K562 (cell line): ENCODE measurements around the gene CLIC1. TPM values are rescaled to one million over a fixed set of nuclear protein-coding genes. Genes with fewer than 3 reads are reported as not detected.

Experiments used
- ARID2 ChIP-seq: fragments of 450-650 bp; IDR thresholded peaks from 2 replicates; pipeline ENCODE4 v1.6.1; 2017; ENCODE audit warnings: antibody characterized with exemption, mild to moderate bottlenecking
- ESRRB ChIP-seq: fragments of 250-450 bp; sonication (Bioruptor Pico); IDR thresholded peaks from 2 replicates; pipeline ENCODE4 v1.5.0; 2020; ENCODE audit warnings: mild to moderate bottlenecking, moderate library complexity, borderline replicate concordance
- FIP1L1 ChIP-seq: fragments of 200-400 bp; formaldehyde crosslinking; IDR thresholded peaks from 2 replicates; pipeline ENCODE4 v1.6.1; 2018; ENCODE audit warnings: mild to moderate bottlenecking, low read depth, low read length; ENCODE audit not compliant: poor library complexity, severe bottlenecking
- GABPA ChIP-seq: fragments of 200-800 bp; sonication (Bioruptor generic); conservative IDR thresholded peaks from 2 replicates; pipeline ENCODE4 v1.6.1; 2016; ENCODE audit warnings: low read depth, missing genetic modification characterization, missing compliant biosample characterization
- HDGF ChIP-seq: fragments of 450-650 bp; IDR thresholded peaks from 2 replicates; pipeline ENCODE4 v1.6.1; 2016
- KHSRP ChIP-seq: fragments of 450-650 bp; IDR thresholded peaks from 2 replicates; pipeline ENCODE4 v1.6.1; 2017
- MAZ ChIP-seq, 2 experiments: fragments of 450-650 bp in 1 of 2; sonication (generic) in 1 of 2; formaldehyde crosslinking; IDR thresholded peaks in 1 of 2; conservative IDR thresholded peaks in 1 of 2; 2 replicates each; pipeline versions ENCODE4 v1.4.0 to v1.5.0; 2020; ENCODE audit warnings: mild to moderate bottlenecking in 1 of 2, missing genetic modification reagents in 1 of 2
- PHTF2 ChIP-seq: fragments of 250-450 bp; sonication (Bioruptor Pico); IDR thresholded peaks from 2 replicates; pipeline ENCODE4 v1.5.0; 2021; ENCODE audit warnings: mild to moderate bottlenecking
- RBM15 ChIP-seq: fragments of 200-400 bp; formaldehyde crosslinking; IDR thresholded peaks from 2 replicates; pipeline ENCODE4 v1.6.1; 2018; ENCODE audit warnings: mild to moderate bottlenecking, low read length, moderate library complexity; ENCODE audit not compliant: insufficient read depth
- TCF3 ChIP-seq: sonication (generic); formaldehyde crosslinking; IDR thresholded peaks from 2 replicates; pipeline ENCODE4 v1.4.0; 2020; ENCODE audit warnings: mild to moderate bottlenecking, missing genetic modification reagents
- ZNF274 ChIP-seq: IDR thresholded peaks from 2 replicates; pipeline ENCODE4 v1.6.1; 2011; ENCODE audit warnings: low read depth, mild to moderate bottlenecking, low read length, moderate library complexity, borderline replicate concordance
- polyA plus RNA-seq, 8 experiments: library from polyadenylated mRNA; depleted of rRNA in 4 of 8; stranded (reverse) in 5 of 8; unstranded in 3 of 8; fragments of >200 nt; fragmentation: Nextera tagmentation in 2 of 8; fragmentation: Illumina TruSeq in 1 of 8; extraction: Ambion mirVana in 2 of 8; extraction: Trizol in 1 of 8; gene quantifications; 2 replicates each; pipeline versions ENCODE4 v1.2.1 to v1.2.3, GENCODE V29; 2011 to 2014; ENCODE audit warnings: inconsistent platforms in 1 of 8, missing spikeins in 1 of 8
- total RNA-seq, 7 experiments: library from RNA; depleted of rRNA in 6 of 7; stranded (reverse); fragments of >200 nt in 6 of 7; fragmentation: Illumina TruSeq in 2 of 7; extraction: Trizol in 2 of 7; gene quantifications; 2 replicates each; pipeline versions ENCODE4 v1.2.1 to v1.2.3, GENCODE V29; 2011 to 2021; ENCODE audit warnings: low replicate concordance in 1 of 7
- TF ChIP-seq, protein P1 (sequence below): sonication (generic); formaldehyde crosslinking; IDR thresholded peaks from 2 replicates; pipeline ENCODE4 v1.8.1; 2023; ENCODE audit warnings: mild to moderate bottlenecking, missing genetic modification reagents
- TF ChIP-seq, protein P2 (sequence below): fragments of 450-650 bp; IDR thresholded peaks from 2 replicates; pipeline ENCODE4 v1.6.1; 2016; ENCODE audit warnings: low read depth
- TF ChIP-seq, protein P3 (sequence below): fragments of 250-450 bp; sonication (Bioruptor Pico); IDR thresholded peaks from 2 replicates; pipeline ENCODE4 v1.9.0; 2021; ENCODE audit warnings: mild to moderate bottlenecking, inconsistent platforms
- TF ChIP-seq, protein P4 (sequence below): fragments of 450-650 bp; IDR thresholded peaks from 2 replicates; pipeline ENCODE4 v1.6.1; 2016; ENCODE audit warnings: missing biosample characterization, missing genetic modification characterization

CLIC1 gene
- total and polyA plus RNA-seq, 9 of the 15 experiments (the other 6 are each of a cell fraction or from before 2014, with no cell fraction given) = 1,267 to 2,419 (median 1,808) TPM

DNA sequence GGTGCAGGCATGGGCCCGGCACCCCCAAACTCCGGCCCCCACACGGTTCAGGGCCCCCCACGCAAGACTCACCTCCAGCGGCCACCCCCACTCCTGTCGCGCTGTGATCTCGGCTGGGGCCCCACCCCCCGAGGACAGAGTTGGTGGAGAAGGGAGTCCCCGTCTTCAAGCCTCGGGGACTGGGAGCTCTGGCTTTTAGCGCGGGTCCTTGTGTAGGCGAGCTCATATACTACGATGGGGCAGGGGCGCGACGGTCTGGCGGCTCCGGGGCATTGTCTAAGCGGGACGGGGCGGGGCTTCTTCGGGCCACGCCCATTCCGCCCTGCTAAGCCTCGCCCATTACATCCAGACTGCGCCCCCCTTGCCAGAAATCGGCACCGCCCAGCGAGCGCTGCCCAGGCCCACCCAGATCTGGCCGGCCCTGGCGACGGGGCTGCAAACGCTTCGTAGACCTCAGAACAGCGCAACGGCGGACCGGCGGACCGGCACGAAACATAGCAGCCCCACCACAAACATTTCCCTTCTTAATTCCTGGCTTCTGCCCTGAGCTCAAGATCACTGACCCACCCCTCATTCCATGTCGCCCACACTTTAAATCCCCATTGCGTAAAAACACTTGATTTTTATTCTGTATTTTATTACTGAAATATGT lies 6.2 kb downstream of the CLIC1 start (continued):
- TF ChIP-seq, protein P1, sequence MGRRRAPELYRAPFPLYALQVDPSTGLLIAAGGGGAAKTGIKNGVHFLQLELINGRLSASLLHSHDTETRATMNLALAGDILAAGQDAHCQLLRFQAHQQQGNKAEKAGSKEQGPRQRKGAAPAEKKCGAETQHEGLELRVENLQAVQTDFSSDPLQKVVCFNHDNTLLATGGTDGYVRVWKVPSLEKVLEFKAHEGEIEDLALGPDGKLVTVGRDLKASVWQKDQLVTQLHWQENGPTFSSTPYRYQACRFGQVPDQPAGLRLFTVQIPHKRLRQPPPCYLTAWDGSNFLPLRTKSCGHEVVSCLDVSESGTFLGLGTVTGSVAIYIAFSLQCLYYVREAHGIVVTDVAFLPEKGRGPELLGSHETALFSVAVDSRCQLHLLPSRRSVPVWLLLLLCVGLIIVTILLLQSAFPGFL (CRISPR knock-in tag) = no peak
- TF ChIP-seq, protein P2, sequence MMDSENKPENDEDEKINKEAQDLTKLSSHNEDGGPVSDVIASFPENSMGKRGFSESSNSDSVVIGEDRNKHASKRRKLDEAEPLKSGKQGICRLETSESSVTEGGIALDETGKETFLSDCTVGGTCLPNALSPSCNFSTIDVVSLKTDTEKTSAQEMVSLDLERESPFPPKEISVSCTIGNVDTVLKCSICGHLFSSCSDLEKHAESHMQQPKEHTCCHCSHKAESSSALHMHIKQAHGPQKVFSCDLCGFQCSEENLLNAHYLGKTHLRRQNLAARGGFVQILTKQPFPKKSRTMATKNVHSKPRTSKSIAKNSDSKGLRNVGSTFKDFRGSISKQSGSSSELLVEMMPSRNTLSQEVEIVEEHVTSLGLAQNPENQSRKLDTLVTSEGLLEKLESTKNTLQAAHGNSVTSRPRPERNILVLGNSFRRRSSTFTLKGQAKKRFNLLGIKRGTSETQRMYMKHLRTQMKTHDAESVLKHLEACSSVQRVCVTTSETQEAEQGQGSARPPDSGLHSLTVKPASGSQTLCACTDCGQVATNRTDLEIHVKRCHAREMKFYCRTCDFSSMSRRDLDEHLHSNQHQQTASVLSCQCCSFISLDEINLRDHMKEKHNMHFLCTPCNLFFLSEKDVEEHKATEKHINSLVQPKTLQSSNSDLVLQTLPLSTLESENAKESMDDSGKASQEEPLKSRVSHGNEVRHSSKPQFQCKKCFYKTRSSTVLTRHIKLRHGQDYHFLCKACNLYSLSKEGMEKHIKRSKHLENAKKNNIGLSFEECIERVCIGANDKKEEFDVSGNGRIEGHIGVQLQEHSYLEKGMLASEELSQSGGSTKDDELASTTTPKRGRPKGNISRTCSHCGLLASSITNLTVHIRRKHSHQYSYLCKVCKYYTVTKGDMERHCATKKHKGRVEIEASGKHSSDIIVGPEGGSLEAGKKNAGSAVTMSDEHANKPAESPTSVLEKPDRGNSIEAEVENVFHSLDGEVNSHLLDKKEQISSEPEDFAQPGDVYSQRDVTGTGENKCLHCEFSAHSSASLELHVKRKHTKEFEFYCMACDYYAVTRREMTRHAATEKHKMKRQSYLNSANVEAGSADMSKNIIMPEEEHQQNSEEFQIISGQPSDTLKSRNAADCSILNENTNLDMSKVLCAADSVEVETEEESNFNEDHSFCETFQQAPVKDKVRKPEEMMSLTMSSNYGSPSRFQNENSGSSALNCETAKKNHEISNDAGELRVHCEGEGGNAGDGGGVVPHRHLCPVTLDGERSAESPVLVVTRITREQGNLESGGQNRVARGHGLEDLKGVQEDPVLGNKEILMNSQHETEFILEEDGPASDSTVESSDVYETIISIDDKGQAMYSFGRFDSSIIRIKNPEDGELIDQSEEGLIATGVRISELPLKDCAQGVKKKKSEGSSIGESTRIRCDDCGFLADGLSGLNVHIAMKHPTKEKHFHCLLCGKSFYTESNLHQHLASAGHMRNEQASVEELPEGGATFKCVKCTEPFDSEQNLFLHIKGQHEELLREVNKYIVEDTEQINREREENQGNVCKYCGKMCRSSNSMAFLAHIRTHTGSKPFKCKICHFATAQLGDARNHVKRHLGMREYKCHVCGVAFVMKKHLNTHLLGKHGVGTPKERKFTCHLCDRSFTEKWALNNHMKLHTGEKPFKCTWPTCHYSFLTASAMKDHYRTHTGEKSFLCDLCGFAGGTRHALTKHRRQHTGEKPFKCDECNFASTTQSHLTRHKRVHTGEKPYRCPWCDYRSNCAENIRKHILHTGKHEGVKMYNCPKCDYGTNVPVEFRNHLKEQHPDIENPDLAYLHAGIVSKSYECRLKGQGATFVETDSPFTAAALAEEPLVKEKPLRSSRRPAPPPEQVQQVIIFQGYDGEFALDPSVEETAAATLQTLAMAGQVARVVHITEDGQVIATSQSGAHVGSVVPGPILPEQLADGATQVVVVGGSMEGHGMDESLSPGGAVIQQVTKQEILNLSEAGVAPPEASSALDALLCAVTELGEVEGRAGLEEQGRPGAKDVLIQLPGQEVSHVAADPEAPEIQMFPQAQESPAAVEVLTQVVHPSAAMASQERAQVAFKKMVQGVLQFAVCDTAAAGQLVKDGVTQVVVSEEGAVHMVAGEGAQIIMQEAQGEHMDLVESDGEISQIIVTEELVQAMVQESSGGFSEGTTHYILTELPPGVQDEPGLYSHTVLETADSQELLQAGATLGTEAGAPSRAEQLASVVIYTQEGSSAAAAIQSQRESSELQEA = no peak
- peak; percentile 78 to 99 for TF ChIP-seq MAZ (CRISPR knock-in tag; conservative IDR thresholded peaks at IDR 0.05 in 1 of 2, IDR thresholded peaks at IDR 0.05 in 1 of 2)
- TF ChIP-seq TCF3 (CRISPR knock-in tag) = peak; percentile 36; the same call in 1 of the 2 replicates
- TF ChIP-seq ARID2 = peak; percentile 53; the same call in 1 of the 2 replicates
- TF ChIP-seq KHSRP = peak; percentile 63
- TF ChIP-seq RBM15 = no peak
- TF ChIP-seq PHTF2 (CRISPR knock-in tag) = peak; percentile 92
- TF ChIP-seq, protein P3, sequence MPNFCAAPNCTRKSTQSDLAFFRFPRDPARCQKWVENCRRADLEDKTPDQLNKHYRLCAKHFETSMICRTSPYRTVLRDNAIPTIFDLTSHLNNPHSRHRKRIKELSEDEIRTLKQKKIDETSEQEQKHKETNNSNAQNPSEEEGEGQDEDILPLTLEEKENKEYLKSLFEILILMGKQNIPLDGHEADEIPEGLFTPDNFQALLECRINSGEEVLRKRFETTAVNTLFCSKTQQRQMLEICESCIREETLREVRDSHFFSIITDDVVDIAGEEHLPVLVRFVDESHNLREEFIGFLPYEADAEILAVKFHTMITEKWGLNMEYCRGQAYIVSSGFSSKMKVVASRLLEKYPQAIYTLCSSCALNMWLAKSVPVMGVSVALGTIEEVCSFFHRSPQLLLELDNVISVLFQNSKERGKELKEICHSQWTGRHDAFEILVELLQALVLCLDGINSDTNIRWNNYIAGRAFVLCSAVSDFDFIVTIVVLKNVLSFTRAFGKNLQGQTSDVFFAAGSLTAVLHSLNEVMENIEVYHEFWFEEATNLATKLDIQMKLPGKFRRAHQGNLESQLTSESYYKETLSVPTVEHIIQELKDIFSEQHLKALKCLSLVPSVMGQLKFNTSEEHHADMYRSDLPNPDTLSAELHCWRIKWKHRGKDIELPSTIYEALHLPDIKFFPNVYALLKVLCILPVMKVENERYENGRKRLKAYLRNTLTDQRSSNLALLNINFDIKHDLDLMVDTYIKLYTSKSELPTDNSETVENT (CRISPR knock-in tag) = peak; percentile 93
- TF ChIP-seq FIP1L1 = peak; percentile 98
- TF ChIP-seq HDGF = no peak
- TF ChIP-seq, protein P4, sequence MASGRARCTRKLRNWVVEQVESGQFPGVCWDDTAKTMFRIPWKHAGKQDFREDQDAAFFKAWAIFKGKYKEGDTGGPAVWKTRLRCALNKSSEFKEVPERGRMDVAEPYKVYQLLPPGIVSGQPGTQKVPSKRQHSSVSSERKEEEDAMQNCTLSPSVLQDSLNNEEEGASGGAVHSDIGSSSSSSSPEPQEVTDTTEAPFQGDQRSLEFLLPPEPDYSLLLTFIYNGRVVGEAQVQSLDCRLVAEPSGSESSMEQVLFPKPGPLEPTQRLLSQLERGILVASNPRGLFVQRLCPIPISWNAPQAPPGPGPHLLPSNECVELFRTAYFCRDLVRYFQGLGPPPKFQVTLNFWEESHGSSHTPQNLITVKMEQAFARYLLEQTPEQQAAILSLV (tag) = no peak
- TF ChIP-seq GABPA (tag) = no peak
- TF ChIP-seq ZNF274 = 0 out of 2 replicates have a peak, but pooled peaks have one; percentile 33
- TF ChIP-seq ESRRB = peak; percentile 96
